Smooth muscle cell (in vitro differentiated cells): ENCODE results near the gene SH3RF1. TPM values are rescaled to one million over a fixed set of nuclear protein-coding genes. Genes with fewer than 3 reads are reported as not detected.

Source experiments
- DNase-seq: peaks from one replicate; lab custom pipeline; 2025; ENCODE audit not compliant: unreplicated experiment; lab: John Stamatoyannopoulos, UW
- H2AFZ ChIP-seq: fragments of 200-600 bp; sonication (generic); 2 replicates; pipeline ENCODE4 v1.6.0; 2016; ENCODE audit warnings: antibody characterized with exemption, low read depth, mild to moderate bottlenecking
- H3F3A ChIP-seq: fragments of 200-600 bp; sonication (generic); 2 replicates; pipeline ENCODE4 v1.6.0; 2017; ENCODE audit warnings: antibody characterized with exemption, low read depth
- H3K27ac ChIP-seq: fragments of 200-600 bp; sonication (generic); 2 replicates; pipeline ENCODE4 v1.5.1; 2016; ENCODE audit warnings: low read depth, mild to moderate bottlenecking
- H3K27me3 ChIP-seq: fragments of 200-600 bp; sonication (generic); 2 replicates; pipeline ENCODE4 v1.6.1; 2016; ENCODE audit warnings: low read depth, mild to moderate bottlenecking
- H3K36me3 ChIP-seq: fragments of 200-600 bp; sonication (generic); 2 replicates; pipeline ENCODE4 v1.5.1; 2016; ENCODE audit warnings: low read depth
- H3K4me1 ChIP-seq: fragments of 200-600 bp; sonication (generic); 2 replicates; pipeline ENCODE4 v1.5.1; 2016; ENCODE audit warnings: low read depth
- H3K4me2 ChIP-seq: fragments of 200-600 bp; sonication (generic); 2 replicates; pipeline ENCODE4 v1.6.0; 2016; ENCODE audit warnings: mild to moderate bottlenecking
- H3K4me3 ChIP-seq: fragments of 200-600 bp; sonication (generic); 2 replicates; pipeline ENCODE4 v1.5.1; 2016; ENCODE audit warnings: mild to moderate bottlenecking
- H3K79me2 ChIP-seq: fragments of 200-600 bp; sonication (generic); 2 replicates; pipeline ENCODE4 v1.6.0; 2016; ENCODE audit warnings: low read depth, mild to moderate bottlenecking
- H3K9ac ChIP-seq: fragments of 200-600 bp; sonication (generic); 2 replicates; pipeline ENCODE4 v1.6.0; 2016; ENCODE audit warnings: low read depth
- H3K9me3 ChIP-seq: fragments of 200-600 bp; sonication (generic); replicated peaks from 2 replicates; pipeline ENCODE4 v1.5.1; 2016; ENCODE audit warnings: low read depth
- H4K20me1 ChIP-seq: fragments of 200-600 bp; sonication (generic); 2 replicates; pipeline ENCODE4 v1.6.0; 2016; ENCODE audit warnings: low read depth
- CTCF ChIP-seq: fragments of 200-600 bp; sonication (generic); IDR thresholded peaks from 2 replicates; pipeline ENCODE4 v1.5.1; 2017; ENCODE audit warnings: borderline replicate concordance, mild to moderate bottlenecking, antibody characterized with exemption; ENCODE audit not compliant: insufficient read depth, poor library complexity, severe bottlenecking
- WGBS: methylation state at CpG from one replicate; pipeline ENCODE4 v1.1.7; 2016; ENCODE audit warnings: low lambda C conversion rate; 5-methylcytosine and 5-hydroxymethylcytosine counted together
- polyA plus RNA-seq: library from polyadenylated mRNA; unstranded; fragments of >200 nt; fragmentation: Nextera tagmentation; extraction: Ambion mirVana; gene quantifications from 2 replicates; pipeline ENCODE4 v1.2.1, GENCODE V29; 2016
- total RNA-seq: library from RNA; depleted of rRNA; stranded (reverse); fragments of >200 nt; gene quantifications from 2 replicates; pipeline ENCODE4 v1.2.3, GENCODE V29; 2014

The SH3RF1 gene
- total and polyA plus RNA-seq, 2 experiments from 2014 or later = 9.4 to 10.2 TPM

GRCh38 chr4:169313732-169314131, 43.0 kb upstream of the SH3RF1 start:
- peaks cover 3% of the 10 kb centered on the region for H3K4me1 ChIP-seq
- H3K9me3 ChIP-seq = no peaks in the 10 kb centered on the region
- no peaks in the 10 kb centered on the region for H3K36me3 ChIP-seq
- no peak overlapping the region for H2AFZ ChIP-seq
- no peak overlapping the region for H3K9ac ChIP-seq
- no peak for DNase-seq
- no peak overlapping the region for H3K4me2 ChIP-seq
- no peak overlapping the region for H3K4me3 ChIP-seq
- no peaks in the 10 kb centered on the region for H3F3A ChIP-seq
- no peak for TF ChIP-seq CTCF
- H3K27me3 ChIP-seq = no peaks in the 10 kb centered on the region
- no peaks in the 10 kb centered on the region for H4K20me1 ChIP-seq
- no peaks in the 10 kb centered on the region for H3K79me2 ChIP-seq
- H3K27ac ChIP-seq = no peak overlapping the region
- WGBS = 89% methylated on average over 2 of the region's 2 CpGs

- H3K9me3 ChIP-seq = no peaks in the 10 kb centered on the region
- no peak overlapping the region for H3K9ac ChIP-seq
- no peak overlapping the region for H3K4me2 ChIP-seq
- no peaks in the 10 kb centered on the region for H3K79me2 ChIP-seq
- WGBS = 67% methylated on average over 6 of the region's 6 CpGs
- H3K36me3 ChIP-seq = no peaks in the 10 kb centered on the region
- no peaks in the 10 kb centered on the region for H4K20me1 ChIP-seq
- H3K27ac ChIP-seq = no peak overlapping the region
- no peak for DNase-seq
- H2AFZ ChIP-seq = no peak overlapping the region
- H3K4me1 ChIP-seq = peaks cover 3% of the 10 kb centered on the region
- H3K4me3 ChIP-seq = no peak overlapping the region
- H3K27me3 ChIP-seq = no peaks in the 10 kb centered on the region
- H3F3A ChIP-seq = no peaks in the 10 kb centered on the region
- TF ChIP-seq CTCF = no peak
These were observed 42.1 kb upstream of the SH3RF1 start for GRCh38 chr4:169312690-169313422.

- H3K79me2 ChIP-seq = no peaks in the 10 kb centered on the region
- H3K9ac ChIP-seq = no peak overlapping the region
- WGBS = 68% methylated on average over 12 of the region's 12 CpGs
- H3K27ac ChIP-seq = no peak overlapping the region
- H2AFZ ChIP-seq = no peak overlapping the region
- H3K36me3 ChIP-seq = no peaks in the 10 kb centered on the region
- no peak for DNase-seq
- no peaks in the 10 kb centered on the region for H4K20me1 ChIP-seq
- no peaks in the 10 kb centered on the region for H3K9me3 ChIP-seq
- H3K27me3 ChIP-seq = no peaks in the 10 kb centered on the region
- H3F3A ChIP-seq = no peaks in the 10 kb centered on the region
- TF ChIP-seq CTCF = peak; percentile 52
- no peak overlapping the region for H3K4me2 ChIP-seq
- H3K4me3 ChIP-seq = no peak overlapping the region
- peaks cover 3% of the 10 kb centered on the region for H3K4me1 ChIP-seq
These were observed 41.0 kb upstream of the SH3RF1 start for GRCh38 chr4:169311643-169312365.
